Breast epithelium (tissue), 3 donors: ENCODE measurements around the gene POTEF.
"Not testable (repeated sequence)": the region's sequence is repeated elsewhere in the genome, so short reads cannot be mapped to it uniquely, and the experiment has no call there.

Source experiments
- CTCF ChIP-seq, 3 donors: fragments of 450-650 bp; IDR thresholded peaks; one replicate each; pipeline ENCODE4 v1.5.1; 2016 to 2017; ENCODE audit warnings: antibody characterized with exemption in 3 of 3, mild to moderate bottlenecking in 3 of 3, moderate library complexity in 3 of 3
- POLR2AphosphoS5 ChIP-seq, 3 donors: sonication (generic); formaldehyde crosslinking; IDR thresholded peaks; one replicate each; pipeline ENCODE4 v1.6.1; 2017; ENCODE audit warnings: antibody characterized with exemption in 3 of 3

- TF ChIP-seq POLR2AphosphoS5, CTCF (IDR thresholded peaks at IDR 0.05): not testable (repeated sequence)
These were observed 76.6 kb downstream of the POTEF start for GRCh38 chr2:130052376-130052775.
